ENCODE results near the gene KDM1B.

GRCh38 chr6:18118330-18118729, 36.9 kb upstream of the KDM1B start:
- TF ChIP-seq MAX (IDR thresholded peaks at IDR 0.05; ENCODE audit: low read depth) (no peak), USF2 (IDR thresholded peaks at IDR 0.05; ENCODE audit: borderline replicate concordance, low read depth, low read length) (no peak), RFX5 (IDR thresholded peaks at IDR 0.05; ENCODE audit: low read length) (no peak)

All from SK-N-SH (cell line).